IMR-90 (cell line): ENCODE data around the gene EPN3. TPM values are rescaled to one million over a fixed set of nuclear protein-coding genes. Genes with fewer than 3 reads are reported as not detected.

Source experiments
- ATAC-seq: fragments of 200-7000 bp; cut with Tn5 transposase; 2 replicates; pipeline ENCODE4 v1.9.1; 2020; ENCODE audit warnings: low read depth, mild to moderate bottlenecking, moderate library complexity
- BruUV-seq: library from RNA; stranded (reverse); fragments of 400-500 nt; replicated peaks from 2 replicates; lab custom pipeline; 2021; lab: Mats Ljungman, UMichigan
- CTCF ChIA-PET: fragments of 300-600 bp; formaldehyde crosslinking; extraction: SDS; loops from one replicate; lab custom pipeline; 2021; ENCODE audit warnings: antibody characterized with exemption; lab: Yijun Ruan, JAX
- POLR2A ChIA-PET: fragments of 300-600 bp; sonication (Branson Sonifier 250); formaldehyde crosslinking; loops from one replicate; lab custom pipeline; 2022; ENCODE audit warnings: antibody characterized with exemption; ENCODE audit not compliant: unreplicated experiment; lab: Charles Lee
- DNase-seq: peaks from one replicate; pipeline ENCODE4 v3.0.0; 2013
- H2AFZ ChIP-seq: replicated peaks from 2 replicates; pipeline ENCODE3; 2013; ENCODE audit warnings: low read length, mild to moderate bottlenecking; ENCODE audit not compliant: poor library complexity
- H2AK5ac ChIP-seq: 2 replicates; pipeline ENCODE4 v1.6.1; 2013; ENCODE audit warnings: low read depth, low read length, inconsistent platforms
- H2AK9ac ChIP-seq: replicated peaks from 2 replicates; pipeline ENCODE3; 2013; ENCODE audit warnings: mild to moderate bottlenecking, low read depth, low read length, moderate library complexity; ENCODE audit not compliant: poor library complexity
- H2BK120ac ChIP-seq: 2 replicates; pipeline ENCODE4 v1.6.1; 2013; ENCODE audit warnings: low read depth, low read length, inconsistent platforms
- H2BK15ac ChIP-seq: 3 replicates; pipeline ENCODE4 v1.6.1; 2013; ENCODE audit warnings: low read depth, low read length, inconsistent platforms
- H2BK20ac ChIP-seq: 2 replicates; pipeline ENCODE4 v1.6.1; 2013; ENCODE audit warnings: low read depth, mild to moderate bottlenecking, inconsistent platforms, low read length, moderate library complexity
- H2BK5ac ChIP-seq: 2 replicates; pipeline ENCODE4 v1.6.1; 2013; ENCODE audit warnings: mild to moderate bottlenecking, low read depth, low read length, inconsistent platforms; ENCODE audit not compliant: poor library complexity, severe bottlenecking
- H3K14ac ChIP-seq: replicated peaks from 2 replicates; pipeline ENCODE4 v1.6.1; 2013; ENCODE audit warnings: low read depth, low read length, inconsistent platforms
- H3K18ac ChIP-seq: 2 replicates; pipeline ENCODE4 v1.6.1; 2013; ENCODE audit warnings: low read depth, low read length, control low read depth
- H3K23ac ChIP-seq: 2 replicates; pipeline ENCODE4 v1.6.1; 2013; ENCODE audit warnings: low read depth, low read length, inconsistent platforms
- H3K27ac ChIP-seq: 2 replicates; pipeline ENCODE4 v1.5.1; 2013; ENCODE audit warnings: mild to moderate bottlenecking, control low read depth, low read length; ENCODE audit not compliant: insufficient read depth
- H3K27me3 ChIP-seq: 2 replicates; pipeline ENCODE4 v1.6.1; 2013; ENCODE audit warnings: low read length; ENCODE audit not compliant: control insufficient read depth, insufficient read depth
- H3K36me3 ChIP-seq: 2 replicates; pipeline ENCODE4 v1.6.1; 2013; ENCODE audit warnings: low read length, mixed read lengths; ENCODE audit not compliant: control insufficient read depth, insufficient read depth
- H3K4ac ChIP-seq: 2 replicates; pipeline ENCODE4 v1.6.1; 2013; ENCODE audit warnings: low read depth, low read length, inconsistent platforms
- H3K4me1 ChIP-seq: 2 replicates; pipeline ENCODE4 v1.6.1; 2013; ENCODE audit warnings: low read length, mixed read lengths; ENCODE audit not compliant: control insufficient read depth, insufficient read depth
- H3K4me2 ChIP-seq: 2 replicates; pipeline ENCODE4 v1.6.1; 2013; ENCODE audit warnings: low read depth, mild to moderate bottlenecking, control low read depth, low read length, moderate library complexity
- H3K4me3 ChIP-seq: 2 replicates; pipeline ENCODE4 v1.5.1; 2013; ENCODE audit warnings: low read depth, mild to moderate bottlenecking, control low read depth, low read length, moderate library complexity; ENCODE audit not compliant: insufficient read depth
- H3K56ac ChIP-seq: 2 replicates; pipeline ENCODE4 v1.6.1; 2013; ENCODE audit warnings: low read length, inconsistent platforms; ENCODE audit not compliant: insufficient read depth; ENCODE audit errors: extremely low read depth
- H3K79me1 ChIP-seq, 2 experiments: 2 replicates each; pipeline ENCODE4 v1.6.1; 2013; ENCODE audit warnings: low read length in 2 of 2, inconsistent platforms in 1 of 2, low read depth in 1 of 2
- H3K9ac ChIP-seq: 2 replicates; pipeline ENCODE4 v1.6.1; 2013; ENCODE audit warnings: low read depth, low read length, control low read depth
- H3K9me1 ChIP-seq: 2 replicates; pipeline ENCODE4 v1.6.1; 2013; ENCODE audit warnings: low read length, inconsistent platforms; ENCODE audit not compliant: insufficient read depth
- H3K9me3 ChIP-seq: 2 replicates; pipeline ENCODE4 v1.6.1; 2013; ENCODE audit warnings: low read length; ENCODE audit not compliant: control insufficient read depth, insufficient read depth
- H4K20me1 ChIP-seq: 2 replicates; pipeline ENCODE4 v1.6.1; 2013; ENCODE audit warnings: low read length, inconsistent platforms; ENCODE audit not compliant: insufficient read depth
- H4K5ac ChIP-seq: 2 replicates; pipeline ENCODE4 v1.6.1; 2013; ENCODE audit warnings: mild to moderate bottlenecking, low read depth, low read length, control low read depth
- H4K8ac ChIP-seq, 2 experiments: 2 replicates each; pipeline ENCODE4 v1.6.1; 2013; ENCODE audit warnings: low read depth in 2 of 2, low read length in 2 of 2, control low read depth in 1 of 2, inconsistent platforms in 1 of 2
- H4K91ac ChIP-seq: 2 replicates; pipeline ENCODE4 v1.6.1; 2013; ENCODE audit warnings: low read depth, low read length, inconsistent platforms; ENCODE audit not compliant: insufficient read depth
- CTCF ChIP-seq: conservative IDR thresholded peaks from 2 replicates; pipeline ENCODE4 v1.5.1; 2012; ENCODE audit warnings: mild to moderate bottlenecking, low read depth, low read length, improper control_type of control experiment
- FOS ChIP-seq: fragments of 150-350 bp; IDR thresholded peaks from 2 replicates; pipeline ENCODE4 v1.6.1; 2016; ENCODE audit warnings: low read depth, low read length
- MAFK ChIP-seq: IDR thresholded peaks from 2 replicates; pipeline ENCODE4 v1.6.1; 2012; ENCODE audit warnings: low read depth, low read length, improper control_type of control experiment
- MAZ ChIP-seq: IDR thresholded peaks from 2 replicates; pipeline ENCODE4 v1.6.1; 2012; ENCODE audit warnings: low read depth, mild to moderate bottlenecking, low read length, improper control_type of control experiment, moderate library complexity, borderline replicate concordance
- NFE2L2 ChIP-seq: fragments of 150-350 bp; IDR thresholded peaks from 2 replicates; pipeline ENCODE4 v1.6.1; 2016; ENCODE audit warnings: low read depth, mild to moderate bottlenecking, low read length
- RAD21 ChIP-seq: IDR thresholded peaks from 2 replicates; pipeline ENCODE4 v1.6.1; 2012; ENCODE audit warnings: low read length, improper control_type of control experiment
- RCOR1 ChIP-seq: IDR thresholded peaks from 2 replicates; pipeline ENCODE4 v1.6.1; 2012; ENCODE audit warnings: mild to moderate bottlenecking, low read length, improper control_type of control experiment; ENCODE audit not compliant: insufficient replicate concordance
- RFX5 ChIP-seq: IDR thresholded peaks from 2 replicates; pipeline ENCODE4 v1.8.0; 2012; ENCODE audit warnings: low read depth, mild to moderate bottlenecking, low read length, moderate library complexity
- SMC3 ChIP-seq: fragments of 150-350 bp; IDR thresholded peaks from 2 replicates; pipeline ENCODE4 v1.6.1; 2016; ENCODE audit warnings: low read depth, mild to moderate bottlenecking, antibody characterized with exemption, low read length, moderate library complexity
- WGBS, 2 experiments: methylation state at CpG; one replicate each; pipeline versions ENCODE4 v1.1.5 to v1.1.7; 2013; ENCODE audit warnings: missing lambda C conversion rate in 2 of 2; ENCODE audit not compliant: insufficient read length in 1 of 2; ENCODE audit errors: extremely low coverage in 2 of 2; 5-methylcytosine and 5-hydroxymethylcytosine counted together
- dilution Hi-C: fragments of 300-500 bp; cut with HindIII; formaldehyde crosslinking; loops from one replicate; pipeline ENCODE4 v1.14.3; 2018; ENCODE audit warnings: low sequenced_read_pairs; ENCODE audit not compliant: unreplicated experiment
- in situ Hi-C: fragments of 300-500 bp; cut with MboI; formaldehyde crosslinking; loops from 3 replicates; pipeline ENCODE4 v1.14.3; 2019; ENCODE audit warnings: low sequenced_read_pairs, inconsistent platforms, mixed read lengths
- intact Hi-C: fragments of 100-400 bp; cut with micrococcal nuclease; formaldehyde crosslinking; loops from 2 replicates; pipeline ENCODE4 v1.10.0; 2022
- polyA plus RNA-seq, 3 experiments: library from polyadenylated mRNA; depleted of rRNA; stranded (reverse); fragments of >200 nt; gene quantifications; 2 replicates each; pipeline ENCODE4 v1.2.3, GENCODE V29; 2012; ENCODE audit warnings: low replicate concordance in 1 of 3
- total RNA-seq: library from RNA; depleted of rRNA; stranded (reverse); fragments of >200 nt; gene quantifications from 2 replicates; pipeline ENCODE4 v1.2.3, GENCODE V29; 2012
- TF ChIP-seq, protein P1 (sequence below): fragments of 150-350 bp; IDR thresholded peaks from 2 replicates; pipeline ENCODE4 v1.6.1; 2017; ENCODE audit warnings: mild to moderate bottlenecking, antibody characterized with exemption, low read length, low read depth
- TF ChIP-seq, protein P2 (sequence below): fragments of 150-350 bp; IDR thresholded peaks from 2 replicates; pipeline ENCODE4 v1.6.1; 2016; ENCODE audit warnings: low read depth, mild to moderate bottlenecking, low read length, moderate library complexity, borderline replicate concordance

EPN3 gene
- total and polyA plus RNA-seq, 2 of the 4 experiments (the other 2 are of a cell fraction) = 0.09 TPM; not detected in 1

DNA sequence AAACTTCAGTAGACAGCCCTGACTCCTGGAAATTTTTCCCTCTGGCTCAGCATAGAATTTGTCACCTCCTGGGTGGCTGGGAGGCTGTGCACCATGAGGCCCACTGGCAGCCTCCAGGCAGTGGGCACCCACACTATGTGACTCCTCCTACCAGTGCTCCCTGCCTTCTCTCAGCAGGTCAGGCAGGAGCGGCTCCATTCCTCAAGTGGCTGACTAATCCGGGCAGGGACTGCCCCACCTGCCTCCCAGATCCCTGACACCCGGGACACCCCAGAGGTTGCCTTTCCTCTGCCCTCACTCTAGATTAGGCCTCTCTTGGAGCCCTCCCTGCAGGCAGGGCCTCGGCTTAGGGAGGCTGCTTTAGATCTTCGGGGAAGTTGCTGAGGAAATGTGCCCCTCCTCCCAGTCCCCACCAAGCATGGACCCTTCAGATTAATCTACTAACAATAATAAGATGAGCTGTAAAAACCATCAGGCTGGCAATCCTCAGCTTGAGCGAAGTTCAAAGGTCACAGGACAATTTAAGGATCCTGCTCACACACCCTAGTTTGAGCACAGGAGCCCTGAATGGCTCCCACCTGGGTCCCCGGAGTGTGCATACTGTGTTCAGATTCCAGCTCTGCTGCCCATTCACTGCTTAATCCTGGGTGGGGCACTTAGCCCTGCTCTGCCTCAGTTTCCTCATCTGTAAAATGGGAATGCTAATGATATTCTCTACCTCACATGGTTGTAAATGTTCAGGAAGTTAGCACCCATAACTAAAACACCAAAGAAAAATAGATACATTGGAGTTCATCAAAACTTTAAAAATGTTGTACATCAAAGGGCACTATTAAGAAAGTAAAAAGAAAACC, 34.3 kb upstream of the EPN3 start:
- BruUV-seq = no TSS peak
- Histone ChIP-seq H3K4me1 (no peaks in the 10 kb centered on the region), H2AFZ (peak overlapping the region; percentile 32), H4K5ac (no peak overlapping the region), H3K18ac (no peak overlapping the region), H3K79me1 (no peaks in the 10 kb centered on the region), H3K56ac (no peak overlapping the region), H2BK20ac (no peak overlapping the region), H2AK9ac (no peak overlapping the region), H4K91ac (no peak overlapping the region), H3K9ac (no peak overlapping the region), H3K27me3 (no peaks in the 10 kb centered on the region; the same call in 1 of the 2 replicates), H3K4me2 (no peak overlapping the region), H2AK5ac (no peak overlapping the region), H3K9me3 (no peaks in the 10 kb centered on the region), H3K36me3 (no peaks in the 10 kb centered on the region), H2BK5ac (no peak overlapping the region), H3K4ac (no peak overlapping the region), H4K8ac (no peak overlapping the region), H3K27ac (no peak overlapping the region), H4K20me1 (no peaks in the 10 kb centered on the region), H2BK15ac (no peak overlapping the region), H3K9me1 (no peaks in the 10 kb centered on the region; the same call in 1 of the 2 replicates), H3K4me3 (no peak overlapping the region), H3K14ac (no peak overlapping the region), H3K23ac (no peak overlapping the region), H2BK120ac (no peak overlapping the region)
- DNase-seq (no peak), ATAC-seq (no peak)
- CTCF ChIA-PET = interaction anchor here (0.6 kb wide), 1 partner anchor 15 kb away, joined by 3 read pairs; no protein-coding TSS in a partner anchor
- intact Hi-C loops (no loop called here), in situ Hi-C loops (no loop called here), dilution Hi-C loops (no loop called here)
- 100% methylated on average over 1 of the region's 7 CpGs; no CpG with 5 or more reads in 1 of the 2 experiments for WGBS, 2 experiments
- no peak for TF ChIP-seq NFE2L2
- TF ChIP-seq, protein P1, sequence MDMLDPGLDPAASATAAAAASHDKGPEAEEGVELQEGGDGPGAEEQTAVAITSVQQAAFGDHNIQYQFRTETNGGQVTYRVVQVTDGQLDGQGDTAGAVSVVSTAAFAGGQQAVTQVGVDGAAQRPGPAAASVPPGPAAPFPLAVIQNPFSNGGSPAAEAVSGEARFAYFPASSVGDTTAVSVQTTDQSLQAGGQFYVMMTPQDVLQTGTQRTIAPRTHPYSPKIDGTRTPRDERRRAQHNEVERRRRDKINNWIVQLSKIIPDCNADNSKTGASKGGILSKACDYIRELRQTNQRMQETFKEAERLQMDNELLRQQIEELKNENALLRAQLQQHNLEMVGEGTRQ = no peak
- no peak for TF ChIP-seq FOS
- no peak for TF ChIP-seq MAFK
- no peak for TF ChIP-seq MAZ
- TF ChIP-seq RFX5 = no peak
- TF ChIP-seq RAD21 = no peak
- TF ChIP-seq, protein P2, sequence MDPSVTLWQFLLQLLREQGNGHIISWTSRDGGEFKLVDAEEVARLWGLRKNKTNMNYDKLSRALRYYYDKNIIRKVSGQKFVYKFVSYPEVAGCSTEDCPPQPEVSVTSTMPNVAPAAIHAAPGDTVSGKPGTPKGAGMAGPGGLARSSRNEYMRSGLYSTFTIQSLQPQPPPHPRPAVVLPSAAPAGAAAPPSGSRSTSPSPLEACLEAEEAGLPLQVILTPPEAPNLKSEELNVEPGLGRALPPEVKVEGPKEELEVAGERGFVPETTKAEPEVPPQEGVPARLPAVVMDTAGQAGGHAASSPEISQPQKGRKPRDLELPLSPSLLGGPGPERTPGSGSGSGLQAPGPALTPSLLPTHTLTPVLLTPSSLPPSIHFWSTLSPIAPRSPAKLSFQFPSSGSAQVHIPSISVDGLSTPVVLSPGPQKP = no peak
- no peak for TF ChIP-seq CTCF
- no peak for TF ChIP-seq RCOR1
- TF ChIP-seq SMC3 = no peak
- POLR2A ChIA-PET = no interaction called here
